PFSK-1 (cell line): ENCODE measurements around the gene C1QL4.

Experiments used
- FOXP2 ChIP-seq: optimal IDR thresholded peaks from 2 replicates; pipeline ENCODE3; 2011; ENCODE audit warnings: borderline replicate concordance, control low read depth, inconsistent platforms; ENCODE audit not compliant: insufficient read depth; ENCODE audit errors: extremely low read length, extremely low read depth
- POLR2AphosphoS5 ChIP-seq: IDR thresholded peaks from 2 replicates; pipeline ENCODE4 v1.6.1; 2012; ENCODE audit warnings: low read depth, mild to moderate bottlenecking, control low read depth, low read length, moderate library complexity
- SIN3A ChIP-seq: IDR thresholded peaks from 2 replicates; pipeline ENCODE4 v1.6.1; 2012; ENCODE audit warnings: mild to moderate bottlenecking, low read length, moderate library complexity, borderline replicate concordance; ENCODE audit not compliant: insufficient read depth
- TAF1 ChIP-seq: IDR thresholded peaks from 2 replicates; pipeline ENCODE4 v1.6.1; 2012; ENCODE audit warnings: low read length, control low read depth, borderline replicate concordance; ENCODE audit not compliant: insufficient read depth
- TF ChIP-seq, protein P1 (sequence below), 2 experiments: IDR thresholded peaks; 2 replicates each; pipeline versions ENCODE4 v1.6.1 to v1.8.0; 2011 to 2012; ENCODE audit warnings: low read depth in 2 of 2, low read length in 2 of 2, control low read depth in 1 of 2, inconsistent platforms in 1 of 2, mild to moderate bottlenecking in 1 of 2, moderate library complexity in 1 of 2; ENCODE audit not compliant: insufficient read depth in 1 of 2

Gene C1QL4

DNA sequence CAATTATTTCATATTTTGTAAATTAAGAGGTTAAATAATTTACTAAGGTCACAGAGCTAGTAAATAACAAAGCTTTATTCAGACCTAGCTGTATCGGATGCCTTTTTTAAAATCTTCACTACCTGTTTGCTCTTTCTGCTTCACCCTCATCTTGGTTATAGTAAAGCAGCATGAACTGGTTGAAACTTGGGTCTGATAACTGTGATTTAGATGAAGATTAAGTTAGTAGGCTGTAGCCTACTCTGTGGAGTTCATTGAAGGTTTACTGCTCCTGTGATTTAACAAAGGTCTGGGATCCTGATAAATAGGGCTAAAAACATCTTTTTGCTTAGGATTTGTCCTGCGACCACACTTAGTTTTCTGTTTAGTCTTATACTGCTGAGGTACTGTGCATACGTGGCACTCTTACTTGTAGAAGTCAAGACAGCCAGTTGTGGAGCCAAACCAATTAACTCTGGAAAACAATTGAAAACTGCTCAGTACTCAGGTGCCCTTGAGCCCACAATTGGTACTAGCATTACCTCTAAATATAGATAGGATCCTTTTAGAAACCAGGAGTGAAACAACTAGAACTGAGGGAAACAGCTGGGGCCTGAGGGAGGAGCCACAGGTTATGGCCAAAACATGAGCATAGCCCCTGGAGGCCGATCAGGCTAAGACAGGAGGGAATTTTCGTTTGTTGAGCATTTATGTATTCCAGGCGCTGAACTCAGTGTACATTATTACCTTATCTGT is 32.6 kb upstream of the C1QL4 start:
- TF ChIP-seq SIN3A: no peak
- TF ChIP-seq FOXP2: no peak
- TF ChIP-seq, protein P1, sequence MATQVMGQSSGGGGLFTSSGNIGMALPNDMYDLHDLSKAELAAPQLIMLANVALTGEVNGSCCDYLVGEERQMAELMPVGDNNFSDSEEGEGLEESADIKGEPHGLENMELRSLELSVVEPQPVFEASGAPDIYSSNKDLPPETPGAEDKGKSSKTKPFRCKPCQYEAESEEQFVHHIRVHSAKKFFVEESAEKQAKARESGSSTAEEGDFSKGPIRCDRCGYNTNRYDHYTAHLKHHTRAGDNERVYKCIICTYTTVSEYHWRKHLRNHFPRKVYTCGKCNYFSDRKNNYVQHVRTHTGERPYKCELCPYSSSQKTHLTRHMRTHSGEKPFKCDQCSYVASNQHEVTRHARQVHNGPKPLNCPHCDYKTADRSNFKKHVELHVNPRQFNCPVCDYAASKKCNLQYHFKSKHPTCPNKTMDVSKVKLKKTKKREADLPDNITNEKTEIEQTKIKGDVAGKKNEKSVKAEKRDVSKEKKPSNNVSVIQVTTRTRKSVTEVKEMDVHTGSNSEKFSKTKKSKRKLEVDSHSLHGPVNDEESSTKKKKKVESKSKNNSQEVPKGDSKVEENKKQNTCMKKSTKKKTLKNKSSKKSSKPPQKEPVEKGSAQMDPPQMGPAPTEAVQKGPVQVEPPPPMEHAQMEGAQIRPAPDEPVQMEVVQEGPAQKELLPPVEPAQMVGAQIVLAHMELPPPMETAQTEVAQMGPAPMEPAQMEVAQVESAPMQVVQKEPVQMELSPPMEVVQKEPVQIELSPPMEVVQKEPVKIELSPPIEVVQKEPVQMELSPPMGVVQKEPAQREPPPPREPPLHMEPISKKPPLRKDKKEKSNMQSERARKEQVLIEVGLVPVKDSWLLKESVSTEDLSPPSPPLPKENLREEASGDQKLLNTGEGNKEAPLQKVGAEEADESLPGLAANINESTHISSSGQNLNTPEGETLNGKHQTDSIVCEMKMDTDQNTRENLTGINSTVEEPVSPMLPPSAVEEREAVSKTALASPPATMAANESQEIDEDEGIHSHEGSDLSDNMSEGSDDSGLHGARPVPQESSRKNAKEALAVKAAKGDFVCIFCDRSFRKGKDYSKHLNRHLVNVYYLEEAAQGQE (IDR thresholded peaks at IDR 0.05; ENCODE audit: insufficient read depth in 1 of 2, low read depth in 2 of 2, low read length in 2 of 2): no peak
- TF ChIP-seq TAF1: no peak
- TF ChIP-seq POLR2AphosphoS5: no peak

DNA sequence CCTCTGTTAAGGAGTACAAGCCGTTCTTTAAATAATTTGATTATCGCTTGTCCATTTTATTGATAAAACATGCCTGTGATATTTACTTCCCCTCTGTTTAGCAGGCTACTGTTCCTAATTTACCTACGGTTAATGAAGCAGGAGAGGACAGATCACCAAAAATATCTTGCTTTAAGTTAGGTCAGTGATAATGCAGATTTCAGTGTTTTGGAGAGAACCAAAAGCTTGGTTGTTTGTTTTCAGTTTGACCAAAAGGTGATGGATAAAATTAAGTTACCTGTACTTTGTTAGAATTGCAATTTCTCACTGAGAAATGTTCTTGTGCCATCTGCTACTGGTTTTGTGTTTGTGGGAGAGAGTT is 31.2 kb upstream of the C1QL4 start:
- TF ChIP-seq TAF1 (no peak), SIN3A (no peak), POLR2AphosphoS5 (no peak), FOXP2 (no peak)
- TF ChIP-seq, protein P1 (IDR thresholded peaks at IDR 0.05; ENCODE audit: insufficient read depth in 1 of 2, low read depth in 2 of 2, low read length in 2 of 2): no peak

DNA sequence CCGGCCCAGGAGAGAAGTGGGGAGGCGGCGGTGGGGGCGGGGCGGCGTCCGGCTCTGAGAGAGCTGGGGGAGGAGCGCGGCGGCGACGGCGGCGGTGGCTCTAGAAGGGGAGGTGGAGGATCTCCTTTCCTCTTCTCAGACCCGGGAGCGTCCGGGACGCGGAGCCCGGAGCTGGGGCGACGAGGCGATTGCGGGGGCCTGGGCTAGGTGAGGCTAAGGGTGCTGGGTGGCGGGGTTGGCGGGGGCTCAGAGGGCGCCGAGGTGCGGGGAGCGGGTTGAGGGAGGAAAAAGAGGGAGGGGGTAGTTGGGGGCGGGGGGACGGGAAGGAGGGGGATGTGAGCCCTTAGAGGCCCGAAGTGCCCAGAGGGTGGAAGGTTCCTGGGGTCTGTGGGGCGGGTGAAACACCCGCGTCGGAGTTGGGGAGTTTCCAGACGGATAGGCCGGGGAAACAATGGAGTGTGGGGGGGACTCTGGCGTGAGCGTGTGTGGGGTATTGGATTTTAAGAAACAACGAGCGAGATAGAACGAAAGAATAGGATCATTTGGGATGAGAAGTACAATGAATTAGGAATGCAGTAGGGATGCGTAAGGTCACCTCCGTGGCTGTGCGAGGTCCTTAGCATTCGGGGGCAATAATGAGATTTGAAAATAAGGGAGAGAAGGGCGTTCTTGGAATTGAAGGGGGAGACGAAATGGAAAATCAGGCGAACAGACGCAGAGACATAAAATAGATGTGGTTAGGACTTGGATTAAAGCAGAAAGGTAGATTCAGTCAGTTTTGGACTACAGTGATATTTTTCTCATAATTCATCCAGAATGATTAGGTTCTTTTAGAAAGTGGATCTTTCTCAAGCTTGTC is 30.6 kb upstream of the C1QL4 start, which contains the start of gene SPATS2:
SPATS2 (plus strand) TSS at position 82 of the 859 bp plus-strand sequence. CDS start 93,551 bp downstream, outside the sequence.
- no peak; the same call in 1 of the 2 replicates for TF ChIP-seq POLR2AphosphoS5
- TF ChIP-seq SIN3A: 0 out of 2 replicates have a peak, but pooled peaks have one; percentile 32
- TF ChIP-seq TAF1: no peak

DNA sequence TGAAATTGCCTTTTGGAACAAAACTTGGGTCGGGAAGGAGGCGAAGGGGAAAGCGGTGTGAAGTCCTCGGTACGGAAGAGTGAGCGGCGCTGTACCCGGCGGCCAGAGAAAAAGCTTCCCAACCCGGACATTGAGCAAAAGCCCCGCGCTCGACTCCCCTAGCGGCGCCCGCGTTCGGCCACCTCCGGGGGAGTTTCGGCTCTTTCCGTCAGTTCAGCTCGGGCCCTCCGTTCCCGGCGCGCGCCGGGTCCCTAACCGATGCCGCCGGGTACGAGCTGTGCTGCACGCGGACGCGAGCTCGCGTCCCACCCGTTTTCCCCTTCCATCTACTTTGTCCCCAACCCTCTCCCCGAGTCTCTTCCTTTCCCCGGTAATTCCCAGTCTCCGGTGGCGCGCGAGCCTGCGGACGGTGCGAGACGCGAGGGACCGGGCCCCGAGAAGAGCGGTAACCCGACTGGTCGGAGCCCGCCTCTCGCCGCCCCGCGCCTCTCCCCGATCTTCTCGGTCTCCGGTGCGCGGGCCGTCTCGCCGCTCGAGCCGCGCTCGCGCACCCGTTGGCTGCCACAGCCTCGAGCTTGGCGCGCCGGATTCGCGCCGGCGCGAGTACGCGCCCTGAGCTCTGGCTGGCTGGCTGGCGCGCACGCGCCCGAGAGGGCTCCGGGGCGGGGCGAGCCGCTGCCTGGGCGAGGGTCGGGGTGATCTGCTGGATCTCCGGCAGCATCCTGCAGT is 29.8 kb upstream of the C1QL4 start:
- peak; percentile 69 for TF ChIP-seq FOXP2
- TF ChIP-seq, protein P1 (IDR thresholded peaks at IDR 0.05; ENCODE audit: insufficient read depth in 1 of 2, low read depth in 2 of 2, low read length in 2 of 2): no peak
- TF ChIP-seq TAF1: peak; percentile 85; the same call in 1 of the 2 replicates

DNA sequence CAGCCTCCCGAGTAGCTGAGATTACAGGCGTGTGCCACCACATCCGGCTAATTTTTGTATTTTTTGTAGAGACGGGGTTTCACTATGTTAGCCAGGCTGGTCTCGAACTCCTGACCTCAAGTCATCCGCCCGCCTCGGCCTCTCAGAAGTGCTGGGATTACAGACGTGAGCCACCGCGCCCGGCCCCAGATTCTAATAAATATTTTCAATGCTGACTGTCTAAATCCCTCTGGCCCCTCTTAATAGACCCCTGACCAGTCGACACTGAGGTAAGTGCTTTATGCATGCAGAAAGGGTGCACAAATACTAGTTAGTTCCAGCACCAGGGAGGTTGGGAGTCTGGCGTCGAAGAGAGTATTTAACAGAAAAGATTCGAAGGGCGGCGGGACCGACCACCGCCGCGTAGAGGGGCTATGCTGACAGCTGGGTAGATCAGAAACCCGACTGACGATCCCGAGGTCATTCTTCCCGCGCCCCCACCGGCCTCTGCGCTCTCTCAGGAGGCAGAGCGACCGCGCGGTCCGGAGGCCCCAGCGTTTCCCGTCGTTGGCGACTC is 29.2 kb upstream of the C1QL4 start:
- TF ChIP-seq, protein P1 (IDR thresholded peaks at IDR 0.05; ENCODE audit: insufficient read depth in 1 of 2, low read depth in 2 of 2, low read length in 2 of 2): no peak
- TF ChIP-seq POLR2AphosphoS5: no peak
- TF ChIP-seq FOXP2: no peak
- no peak for TF ChIP-seq TAF1
- TF ChIP-seq SIN3A: no peak
